Right renal pelvis (tissue), 4 donors: Measurements from ENCODE around the gene EPB41L2. TPM values are rescaled to one million over a fixed set of nuclear protein-coding genes. Genes with fewer than 3 reads are reported as not detected.

Source experiments
- DNase-seq, 4 donors: peaks; one replicate each; pipeline ENCODE4 v3.0.0-alpha.2; 2013; ENCODE audit warnings: low read depth in 4 of 4, low spot score in 3 of 4, missing footprints in 1 of 4
- polyA plus RNA-seq, 4 donors: library from polyadenylated mRNA; unstranded; fragments of 120-200 nt; gene quantifications; one replicate each; pipeline ENCODE4 v1.2.1, GENCODE V29; 2013; ENCODE audit not compliant: insufficient read length in 4 of 4

Gene EPB41L2
- polyA plus RNA-seq, 4 donors: 123 to 172 (median 168) TPM

- DNase-seq: no peak
Measured at GRCh38 chr6:131062241-131063027, 611 bp downstream of the EPB41L2 start.

DNA sequence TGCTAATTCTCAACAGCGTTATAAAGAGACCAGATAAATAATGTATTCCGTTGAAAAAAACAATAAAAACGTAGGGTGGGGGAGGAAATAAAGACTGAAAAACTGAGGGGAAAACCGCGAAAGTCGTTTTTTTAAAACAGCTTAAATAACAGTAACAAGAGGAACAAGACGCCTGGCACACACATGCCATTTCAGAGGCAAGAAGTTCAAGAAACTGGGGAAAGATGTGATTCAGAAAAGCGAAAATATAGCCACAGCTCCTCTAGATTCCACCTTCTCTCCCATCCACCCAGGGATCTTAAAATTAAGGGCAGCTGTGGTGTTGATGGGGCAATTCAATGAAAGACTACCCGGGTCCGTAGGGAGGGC lies 1.3 kb downstream of the EPB41L2 start:
- DNase-seq: no peak

DNA sequence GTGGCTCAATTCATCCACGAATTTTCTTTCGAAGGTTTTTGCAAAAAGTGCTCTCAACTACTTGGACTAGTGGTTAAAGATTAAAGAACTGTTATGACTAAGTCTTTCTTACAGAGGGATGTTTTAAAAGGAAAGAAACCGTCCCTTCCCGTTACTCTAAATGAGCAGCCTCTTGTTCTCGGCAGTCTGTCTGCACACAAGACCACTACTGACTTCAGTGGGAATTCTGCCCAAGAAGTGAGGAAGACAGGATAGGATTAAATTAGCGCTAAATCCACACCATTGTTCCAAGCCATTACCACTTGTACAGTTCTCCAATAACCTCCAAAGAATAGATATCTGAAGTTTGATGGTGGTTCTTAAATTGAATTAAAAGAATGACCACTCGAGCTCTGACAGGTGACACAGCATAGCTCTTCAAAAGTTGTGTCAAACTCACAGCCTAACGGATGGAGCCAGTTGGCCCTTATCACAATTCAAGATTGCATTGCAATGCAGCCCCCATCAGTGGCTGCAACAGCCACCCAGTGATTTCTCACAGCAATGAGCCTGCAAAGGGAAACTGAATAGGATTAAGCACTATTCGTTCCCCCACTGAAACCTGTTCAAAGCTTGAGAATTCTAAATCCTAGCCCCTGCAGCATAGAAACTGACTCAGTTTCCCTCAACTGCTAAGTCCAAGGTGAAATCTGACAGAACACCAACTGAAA lies 1.8 kb downstream of the EPB41L2 start:
- no peak for DNase-seq

DNA sequence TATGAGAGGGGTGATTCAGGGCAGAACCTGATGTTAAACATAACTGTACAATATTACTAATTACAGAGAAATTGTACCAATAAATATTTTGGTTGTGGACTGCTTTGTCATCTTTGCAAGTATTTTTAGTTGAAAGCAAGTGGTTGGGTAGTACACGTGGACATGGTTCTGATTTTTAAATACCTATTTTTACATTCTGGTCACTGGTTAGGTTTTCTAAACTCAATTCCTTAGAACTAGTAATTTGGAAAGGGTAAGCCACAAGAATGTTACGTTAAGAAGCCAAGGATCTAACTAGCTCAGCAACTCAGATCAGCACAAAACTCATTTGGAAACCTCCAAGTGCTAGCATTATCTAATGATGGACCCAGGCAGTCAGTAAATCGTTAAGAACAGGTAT lies 2.7 kb downstream of the EPB41L2 start:
- DNase-seq: no peak

GRCh38 chr6:131059486-131059885 lies 3.6 kb downstream of the EPB41L2 start:
- DNase-seq: no peak

GRCh38 chr6:131058236-131058635 lies 4.8 kb downstream of the EPB41L2 start:
- DNase-seq: no peak

- DNase-seq: no peak
Measured at GRCh38 chr6:131054392-131055250, 8.4 kb downstream of the EPB41L2 start.

- DNase-seq: no peak
Measured at GRCh38 chr6:131053546-131054240, 9.4 kb downstream of the EPB41L2 start.

DNA sequence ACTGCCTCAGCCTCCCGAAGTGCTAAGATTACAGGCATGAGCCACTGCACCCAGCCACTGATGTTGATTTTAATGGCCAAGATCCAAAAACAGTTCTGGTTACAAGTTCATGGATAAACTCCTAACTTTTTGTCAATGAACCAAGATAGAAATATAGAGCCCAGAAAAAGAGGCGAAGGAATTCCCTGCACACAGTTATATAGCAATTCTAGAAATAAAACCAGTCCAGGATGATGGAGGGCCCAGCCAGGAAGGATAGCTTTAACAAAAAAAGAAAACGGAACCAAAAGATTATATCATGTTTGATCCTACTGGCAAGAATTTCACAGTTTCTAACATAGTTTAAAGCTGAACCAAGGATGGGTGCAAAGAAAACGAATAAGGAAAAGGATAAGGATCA lies 10.9 kb downstream of the EPB41L2 start:
- no peak for DNase-seq

- DNase-seq: no peak
Measured at GRCh38 chr6:131051341-131051740, 11.7 kb downstream of the EPB41L2 start.

GRCh38 chr6:131049608-131050007 lies 13.4 kb downstream of the EPB41L2 start:
- no peak for DNase-seq

DNA sequence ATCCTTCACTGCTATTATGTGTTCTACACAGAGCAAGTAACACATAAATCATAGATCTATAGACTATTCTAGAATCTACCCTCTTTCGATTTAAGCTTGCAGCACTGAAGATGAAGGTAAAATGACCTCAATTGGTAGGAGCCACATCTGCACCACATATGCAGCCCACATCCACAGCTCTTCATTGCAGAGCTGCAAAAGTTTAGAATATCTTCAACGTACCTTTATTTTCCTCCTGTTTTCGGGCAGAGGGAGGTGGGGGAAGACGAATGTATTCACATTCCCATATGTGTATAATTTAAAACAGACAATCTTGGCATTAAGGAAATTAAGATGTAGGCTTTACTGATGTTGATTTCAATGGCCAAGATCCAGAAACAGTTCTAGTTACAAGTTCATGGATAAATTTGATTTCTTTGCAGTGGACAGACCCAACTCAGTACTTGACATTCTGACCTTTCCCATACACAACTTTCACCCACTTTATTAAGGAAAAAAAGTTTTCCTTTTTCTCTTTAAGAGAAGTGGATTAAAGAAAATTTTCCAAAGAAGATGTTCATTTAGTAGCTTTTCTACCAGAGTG lies 14.0 kb downstream of the EPB41L2 start:
- no peak for DNase-seq

DNA sequence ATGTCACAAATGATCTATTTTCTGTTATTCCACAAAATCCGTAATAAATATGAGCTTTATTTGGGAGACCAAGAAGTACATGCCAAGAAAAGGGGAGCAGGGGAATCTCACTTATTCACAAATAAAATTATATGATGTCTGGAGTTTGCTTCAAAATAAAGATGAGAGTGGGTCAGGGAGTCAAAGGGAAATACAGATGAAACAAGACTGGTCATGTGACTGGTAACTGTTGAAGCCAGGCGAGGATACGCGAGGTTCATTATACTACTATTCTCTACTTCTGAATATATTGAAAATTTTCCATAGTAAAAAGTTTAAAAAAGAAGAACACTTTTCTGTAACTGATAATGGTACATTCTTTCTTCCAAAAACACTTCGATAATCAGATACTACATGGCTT lies 14.6 kb downstream of the EPB41L2 start:
- DNase-seq: no peak

DNA sequence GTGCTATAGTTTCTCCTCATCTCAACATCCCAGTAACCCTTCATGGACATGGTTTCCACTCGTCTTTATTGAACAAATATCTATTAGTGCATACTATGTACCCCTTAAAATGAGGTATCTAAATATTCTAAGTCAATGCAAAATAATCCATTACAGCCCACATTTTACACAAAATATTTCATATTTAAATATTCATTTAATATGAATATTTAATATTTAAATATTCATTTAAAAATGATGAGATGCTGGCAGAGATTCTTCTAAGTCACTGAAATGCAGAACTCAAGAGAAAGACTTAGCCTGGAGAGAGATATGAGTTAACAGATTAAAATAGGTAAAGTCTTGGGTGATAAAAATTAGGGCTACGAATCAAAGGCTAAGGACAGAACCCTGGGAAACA lies 17.9 kb downstream of the EPB41L2 start:
- no peak for DNase-seq

DNA sequence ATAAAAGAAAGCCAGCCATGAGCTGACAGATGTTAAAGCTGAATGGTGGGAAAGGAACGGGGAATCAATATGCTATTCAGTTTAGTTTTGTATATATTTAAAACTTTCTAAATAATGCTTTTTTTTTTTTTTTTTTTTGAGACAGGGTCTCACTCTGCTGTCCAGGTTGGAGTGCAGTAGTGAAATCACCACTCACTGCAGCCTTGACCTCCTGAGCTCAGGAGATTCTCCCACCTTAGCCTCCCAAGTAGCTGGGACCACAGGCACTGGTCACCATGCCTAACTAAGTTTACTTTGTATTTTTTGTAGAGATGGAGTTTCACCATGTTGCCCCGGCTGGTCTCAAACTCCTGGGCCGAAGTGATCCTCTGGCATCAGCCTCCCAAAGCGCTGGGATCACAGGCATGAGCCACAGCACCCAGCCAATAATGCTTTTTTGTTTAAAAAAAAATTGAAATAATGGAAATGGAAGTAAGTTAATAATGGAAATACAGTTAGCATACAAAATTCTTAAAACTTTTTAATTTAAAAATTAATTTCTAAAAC lies 19.1 kb downstream of the EPB41L2 start:
- no peak for DNase-seq

DNA sequence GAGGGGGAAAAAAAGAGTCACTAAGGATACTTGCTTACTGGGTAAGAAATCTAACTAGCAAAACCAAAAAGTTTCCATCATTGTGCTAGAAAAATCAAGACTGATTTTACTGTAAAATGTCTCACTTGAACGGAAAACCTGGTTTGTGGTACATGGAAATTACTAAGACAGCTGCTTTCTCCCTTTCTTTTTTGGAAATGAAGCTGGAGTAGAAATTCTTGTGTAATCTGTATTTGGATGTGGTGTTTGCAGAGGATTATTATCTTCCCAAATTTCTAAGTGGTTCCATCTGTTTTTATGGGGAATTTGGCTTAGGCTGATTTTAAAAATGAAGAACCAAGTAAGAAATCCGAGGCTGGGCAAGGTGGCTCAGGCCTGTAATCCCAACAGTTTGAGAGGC lies 20.4 kb downstream of the EPB41L2 start:
- no peak for DNase-seq

- no peak for DNase-seq
Measured at GRCh38 chr6:131041814-131042213, 21.2 kb downstream of the EPB41L2 start.

GRCh38 chr6:131040866-131041265 lies 22.2 kb downstream of the EPB41L2 start:
- no peak for DNase-seq

- DNase-seq: no peak
Measured at GRCh38 chr6:131039345-131039680, 23.7 kb downstream of the EPB41L2 start.
